ENCODE results near the gene CSRNP2.

- TF ChIP-seq CTCF (IDR thresholded peaks at IDR 0.05; ENCODE audit: low read depth, low read length) (no peak), EZH2phosphoT487 (IDR thresholded peaks at IDR 0.05; ENCODE audit: low read depth) (no peak)
Measured at GRCh38 chr12:51098611-51099010, 15.2 kb upstream of the CSRNP2 start.

All from OCI-LY3 (cell line).